K562 (cell line): ENCODE data around the gene NIPSNAP3A. TPM values are rescaled to one million over a fixed set of nuclear protein-coding genes. Genes with fewer than 3 reads are reported as not detected.
A peak's percentile ranks its signal among the peaks of the same experiment; 100 is the strongest.

Experiments used
- ATF1 ChIP-seq, 2 experiments: fragments of 450-650 bp in 1 of 2; IDR thresholded peaks; 2 replicates each; pipeline ENCODE4 v1.6.1; 2016; ENCODE audit warnings: missing compliant biosample characterization in 1 of 2, missing genetic modification characterization in 1 of 2
- ATF7 ChIP-seq: fragments of 450-650 bp; IDR thresholded peaks from 2 replicates; pipeline ENCODE4 v1.7.1; 2014; ENCODE audit warnings: mild to moderate bottlenecking, moderate library complexity
- EGR1 ChIP-seq: fragments of 450-650 bp; conservative IDR thresholded peaks from 2 replicates; pipeline ENCODE4 v1.6.1; 2017; ENCODE audit warnings: mild to moderate bottlenecking
- FOXA3 ChIP-seq, 2 experiments: fragments of 450-650 bp in 1 of 2; sonication (generic) in 1 of 2; formaldehyde crosslinking; IDR thresholded peaks in 1 of 2; conservative IDR thresholded peaks in 1 of 2; 2 replicates each; pipeline versions ENCODE4 v1.4.0 to v1.8.0; 2020 to 2022; ENCODE audit warnings: mild to moderate bottlenecking in 2 of 2, missing genetic modification reagents in 1 of 2
- MAFG ChIP-seq: fragments of 450-650 bp; conservative IDR thresholded peaks from 2 replicates; pipeline ENCODE4 v1.6.1; 2016; ENCODE audit warnings: missing genetic modification characterization, missing compliant biosample characterization
- POLR2G ChIP-seq: fragments of 200-400 bp; formaldehyde crosslinking; IDR thresholded peaks from 2 replicates; pipeline ENCODE4 v1.6.1; 2017; ENCODE audit warnings: low read depth, mild to moderate bottlenecking, antibody characterized with exemption, low read length, moderate library complexity
- RBM34 ChIP-seq: fragments of 200-400 bp; formaldehyde crosslinking; IDR thresholded peaks from 2 replicates; pipeline ENCODE4 v1.6.1; 2018; ENCODE audit warnings: low read length, borderline replicate concordance; ENCODE audit not compliant: insufficient read depth
- SREBF2 ChIP-seq: sonication (generic); formaldehyde crosslinking; IDR thresholded peaks from 2 replicates; pipeline ENCODE4 v1.4.0; 2020; ENCODE audit warnings: mild to moderate bottlenecking, missing genetic modification reagents
- ZBTB17 ChIP-seq: fragments of 450-650 bp; formaldehyde crosslinking; IDR thresholded peaks from 2 replicates; pipeline ENCODE4 v1.4.0; 2020; ENCODE audit warnings: mild to moderate bottlenecking
- ZBTB9 ChIP-seq: fragments of 450-650 bp; formaldehyde crosslinking; IDR thresholded peaks from 2 replicates; pipeline ENCODE4 v1.4.0; 2020; ENCODE audit warnings: mild to moderate bottlenecking, moderate library complexity
- ZFP1 ChIP-seq: fragments of 450-650 bp; formaldehyde crosslinking; IDR thresholded peaks from 2 replicates; pipeline ENCODE4 v1.4.0; 2020; ENCODE audit warnings: mild to moderate bottlenecking, mixed read lengths
- ZNF311 ChIP-seq: fragments of 250-450 bp; sonication (Bioruptor Pico); IDR thresholded peaks from 2 replicates; pipeline ENCODE4 v1.4.0; 2020; ENCODE audit warnings: mild to moderate bottlenecking, moderate library complexity
- ZNF785 ChIP-seq: fragments of 250-450 bp; sonication (Bioruptor Pico); IDR thresholded peaks from 2 replicates; pipeline ENCODE4 v1.4.0; 2020; ENCODE audit warnings: mild to moderate bottlenecking
- polyA plus RNA-seq, 8 experiments: library from polyadenylated mRNA; depleted of rRNA in 4 of 8; stranded (reverse) in 5 of 8; unstranded in 3 of 8; fragments of >200 nt; fragmentation: Nextera tagmentation in 2 of 8; fragmentation: Illumina TruSeq in 1 of 8; extraction: Ambion mirVana in 2 of 8; extraction: Trizol in 1 of 8; gene quantifications; 2 replicates each; pipeline versions ENCODE4 v1.2.1 to v1.2.3, GENCODE V29; 2011 to 2014; ENCODE audit warnings: inconsistent platforms in 1 of 8, missing spikeins in 1 of 8
- total RNA-seq, 7 experiments: library from RNA; depleted of rRNA in 6 of 7; stranded (reverse); fragments of >200 nt in 6 of 7; fragmentation: Illumina TruSeq in 2 of 7; extraction: Trizol in 2 of 7; gene quantifications; 2 replicates each; pipeline versions ENCODE4 v1.2.1 to v1.2.3, GENCODE V29; 2011 to 2021; ENCODE audit warnings: low replicate concordance in 1 of 7
- TF ChIP-seq, protein P1 (sequence below): fragments of 450-650 bp; IDR thresholded peaks from 2 replicates; pipeline ENCODE4 v1.7.1; 2018; ENCODE audit warnings: mild to moderate bottlenecking, low read depth; ENCODE audit not compliant: partially characterized antibody
- TF ChIP-seq, protein P2 (sequence below): sonication (generic); formaldehyde crosslinking; IDR thresholded peaks from 2 replicates; pipeline ENCODE4 v1.8.0; 2022; ENCODE audit warnings: missing genetic modification reagents, mild to moderate bottlenecking, moderate library complexity, borderline replicate concordance
- TF ChIP-seq, protein P3 (sequence below): fragments of 200-800 bp; sonication (Bioruptor generic); IDR thresholded peaks from 2 replicates; pipeline ENCODE4 v1.6.1; 2017; ENCODE audit warnings: missing genetic modification characterization, missing compliant biosample characterization
- TF ChIP-seq, protein P4 (sequence below), 2 experiments: IDR thresholded peaks; 2 replicates each; pipeline ENCODE4 v1.6.1; 2012; ENCODE audit warnings: improper control_type of control experiment in 2 of 2, low read depth in 2 of 2, low read length in 2 of 2, borderline replicate concordance in 1 of 2

Gene NIPSNAP3A
- total and polyA plus RNA-seq, 9 of the 15 experiments (the other 6 are each of a cell fraction or from before 2014, with no cell fraction given), result 25.3 to 132 (median 40.5) TPM

- TF ChIP-seq, protein P1, sequence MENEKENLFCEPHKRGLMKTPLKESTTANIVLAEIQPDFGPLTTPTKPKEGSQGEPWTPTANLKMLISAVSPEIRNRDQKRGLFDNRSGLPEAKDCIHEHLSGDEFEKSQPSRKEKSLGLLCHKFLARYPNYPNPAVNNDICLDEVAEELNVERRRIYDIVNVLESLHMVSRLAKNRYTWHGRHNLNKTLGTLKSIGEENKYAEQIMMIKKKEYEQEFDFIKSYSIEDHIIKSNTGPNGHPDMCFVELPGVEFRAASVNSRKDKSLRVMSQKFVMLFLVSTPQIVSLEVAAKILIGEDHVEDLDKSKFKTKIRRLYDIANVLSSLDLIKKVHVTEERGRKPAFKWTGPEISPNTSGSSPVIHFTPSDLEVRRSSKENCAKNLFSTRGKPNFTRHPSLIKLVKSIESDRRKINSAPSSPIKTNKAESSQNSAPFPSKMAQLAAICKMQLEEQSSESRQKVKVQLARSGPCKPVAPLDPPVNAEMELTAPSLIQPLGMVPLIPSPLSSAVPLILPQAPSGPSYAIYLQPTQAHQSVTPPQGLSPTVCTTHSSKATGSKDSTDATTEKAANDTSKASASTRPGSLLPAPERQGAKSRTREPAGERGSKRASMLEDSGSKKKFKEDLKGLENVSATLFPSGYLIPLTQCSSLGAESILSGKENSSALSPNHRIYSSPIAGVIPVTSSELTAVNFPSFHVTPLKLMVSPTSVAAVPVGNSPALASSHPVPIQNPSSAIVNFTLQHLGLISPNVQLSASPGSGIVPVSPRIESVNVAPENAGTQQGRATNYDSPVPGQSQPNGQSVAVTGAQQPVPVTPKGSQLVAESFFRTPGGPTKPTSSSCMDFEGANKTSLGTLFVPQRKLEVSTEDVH, result no peak
- TF ChIP-seq, protein P2, sequence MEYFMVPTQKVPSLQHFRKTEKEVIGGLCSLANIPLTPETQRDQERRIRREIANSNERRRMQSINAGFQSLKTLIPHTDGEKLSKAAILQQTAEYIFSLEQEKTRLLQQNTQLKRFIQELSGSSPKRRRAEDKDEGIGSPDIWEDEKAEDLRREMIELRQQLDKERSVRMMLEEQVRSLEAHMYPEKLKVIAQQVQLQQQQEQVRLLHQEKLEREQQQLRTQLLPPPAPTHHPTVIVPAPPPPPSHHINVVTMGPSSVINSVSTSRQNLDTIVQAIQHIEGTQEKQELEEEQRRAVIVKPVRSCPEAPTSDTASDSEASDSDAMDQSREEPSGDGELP (CRISPR knock-in tag), result no peak
- TF ChIP-seq, protein P3, sequence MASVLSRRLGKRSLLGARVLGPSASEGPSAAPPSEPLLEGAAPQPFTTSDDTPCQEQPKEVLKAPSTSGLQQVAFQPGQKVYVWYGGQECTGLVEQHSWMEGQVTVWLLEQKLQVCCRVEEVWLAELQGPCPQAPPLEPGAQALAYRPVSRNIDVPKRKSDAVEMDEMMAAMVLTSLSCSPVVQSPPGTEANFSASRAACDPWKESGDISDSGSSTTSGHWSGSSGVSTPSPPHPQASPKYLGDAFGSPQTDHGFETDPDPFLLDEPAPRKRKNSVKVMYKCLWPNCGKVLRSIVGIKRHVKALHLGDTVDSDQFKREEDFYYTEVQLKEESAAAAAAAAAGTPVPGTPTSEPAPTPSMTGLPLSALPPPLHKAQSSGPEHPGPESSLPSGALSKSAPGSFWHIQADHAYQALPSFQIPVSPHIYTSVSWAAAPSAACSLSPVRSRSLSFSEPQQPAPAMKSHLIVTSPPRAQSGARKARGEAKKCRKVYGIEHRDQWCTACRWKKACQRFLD (CRISPR knock-in tag), result no peak
- TF ChIP-seq, protein P4, sequence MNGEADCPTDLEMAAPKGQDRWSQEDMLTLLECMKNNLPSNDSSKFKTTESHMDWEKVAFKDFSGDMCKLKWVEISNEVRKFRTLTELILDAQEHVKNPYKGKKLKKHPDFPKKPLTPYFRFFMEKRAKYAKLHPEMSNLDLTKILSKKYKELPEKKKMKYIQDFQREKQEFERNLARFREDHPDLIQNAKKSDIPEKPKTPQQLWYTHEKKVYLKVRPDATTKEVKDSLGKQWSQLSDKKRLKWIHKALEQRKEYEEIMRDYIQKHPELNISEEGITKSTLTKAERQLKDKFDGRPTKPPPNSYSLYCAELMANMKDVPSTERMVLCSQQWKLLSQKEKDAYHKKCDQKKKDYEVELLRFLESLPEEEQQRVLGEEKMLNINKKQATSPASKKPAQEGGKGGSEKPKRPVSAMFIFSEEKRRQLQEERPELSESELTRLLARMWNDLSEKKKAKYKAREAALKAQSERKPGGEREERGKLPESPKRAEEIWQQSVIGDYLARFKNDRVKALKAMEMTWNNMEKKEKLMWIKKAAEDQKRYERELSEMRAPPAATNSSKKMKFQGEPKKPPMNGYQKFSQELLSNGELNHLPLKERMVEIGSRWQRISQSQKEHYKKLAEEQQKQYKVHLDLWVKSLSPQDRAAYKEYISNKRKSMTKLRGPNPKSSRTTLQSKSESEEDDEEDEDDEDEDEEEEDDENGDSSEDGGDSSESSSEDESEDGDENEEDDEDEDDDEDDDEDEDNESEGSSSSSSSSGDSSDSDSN (IDR thresholded peaks at IDR 0.05; ENCODE audit: borderline replicate concordance in 1 of 2, low read depth in 2 of 2, low read length in 2 of 2), result no peak
- TF ChIP-seq POLR2G (no peak), ZNF311 (CRISPR knock-in tag) (no peak), EGR1 (no peak), MAFG (tag) (peak; percentile 85), ZFP1 (CRISPR knock-in tag) (no peak), FOXA3 (CRISPR knock-in tag; conservative IDR thresholded peaks at IDR 0.05 in 1 of 2, IDR thresholded peaks at IDR 0.05 in 1 of 2) (peak in 1 of 2 experiments; percentile 23; a peak in 1 of 4 replicates), ZNF785 (CRISPR knock-in tag) (no peak), SREBF2 (CRISPR knock-in tag) (no peak), ATF1 (CRISPR knock-in tag; IDR thresholded peaks at IDR 0.05) (no peak), ATF1 (tag; IDR thresholded peaks at IDR 0.05) (no peak), ZBTB9 (CRISPR knock-in tag) (no peak), RBM34 (no peak), ATF7 (no peak), ZBTB17 (CRISPR knock-in tag) (no peak)
Observed at GRCh38 chr9:104750185-104750767, 2.8 kb downstream of the NIPSNAP3A start (continued).
